HG03025 (cell line): ENCODE measurements around the gene VSIG10.
"Not testable (repeated sequence)": the region's sequence is repeated elsewhere in the genome, so short reads cannot be mapped to it uniquely, and the experiment has no call there.

Source experiments
- ATAC-seq: cut with Tn5 transposase; IDR thresholded peaks from one replicate; pipeline ENCODE4 v1.9.1; 2021; ENCODE audit warnings: mild to moderate bottlenecking, moderate library complexity; ENCODE audit not compliant: unreplicated experiment, low FRiP score

Gene VSIG10

GRCh38 chr12:118109088-118109487 is 5.3 kb upstream of the VSIG10 start:
- ATAC-seq: no peak

- ATAC-seq: no peak
Measured at GRCh38 chr12:118107694-118108093, 3.9 kb upstream of the VSIG10 start.

- ATAC-seq: no peak
Measured at GRCh38 chr12:118107011-118107410, 3.2 kb upstream of the VSIG10 start.

- ATAC-seq: no peak
Measured at GRCh38 chr12:118103201-118103600, 610 bp downstream of the VSIG10 start.

GRCh38 chr12:118102609-118103008 is 1.2 kb downstream of the VSIG10 start:
- ATAC-seq: no peak

GRCh38 chr12:118102070-118102469 is 1.7 kb downstream of the VSIG10 start:
- no peak for ATAC-seq

GRCh38 chr12:118101051-118101450 is 2.8 kb downstream of the VSIG10 start:
- no peak for ATAC-seq

- ATAC-seq: no peak
Measured at GRCh38 chr12:118098911-118099671, 4.7 kb downstream of the VSIG10 start.

- ATAC-seq: no peak
Measured at GRCh38 chr12:118098401-118098800, 5.4 kb downstream of the VSIG10 start.

GRCh38 chr12:118094039-118094438 is 9.8 kb downstream of the VSIG10 start:
- ATAC-seq: no peak

GRCh38 chr12:118089782-118090181 is 14.0 kb downstream of the VSIG10 start:
- no peak for ATAC-seq

GRCh38 chr12:118082161-118082560 is 21.6 kb downstream of the VSIG10 start:
- ATAC-seq: no peak

- not testable (repeated sequence) for ATAC-seq
Measured at GRCh38 chr12:118081521-118081920, 22.3 kb downstream of the VSIG10 start.

GRCh38 chr12:118073768-118074167 is 30.0 kb downstream of the VSIG10 start:
- no peak for ATAC-seq

GRCh38 chr12:118070650-118071049 is 33.2 kb downstream of the VSIG10 start:
- ATAC-seq: no peak

- ATAC-seq: no peak
Measured at GRCh38 chr12:118068445-118068844, 35.4 kb downstream of the VSIG10 start.

GRCh38 chr12:118065380-118065779 is 38.4 kb downstream of the VSIG10 start:
- no peak for ATAC-seq

GRCh38 chr12:118064608-118065007 is 39.2 kb downstream of the VSIG10 start:
- no peak for ATAC-seq

GRCh38 chr12:118063576-118064391 is 40.0 kb downstream of the VSIG10 start:
- no peak for ATAC-seq

GRCh38 chr12:118061873-118062843 is 41.7 kb downstream of the VSIG10 start:
- no peak for ATAC-seq
